Measurements from ENCODE around the gene LDHD.

The LDHD gene

GRCh38 chr16:75075688-75076268 lies 40.8 kb downstream of the LDHD start:
- no peak for TF ChIP-seq CTCF (conservative IDR thresholded peaks at IDR 0.05; ENCODE audit: low read length)
- no peak overlapping the region for H3K4me3 ChIP-seq (ENCODE audit: low read length)
- no peak for DNase-seq (ENCODE audit: low read depth)

- no peak for DNase-seq (ENCODE audit: low read depth)
- no peak for TF ChIP-seq CTCF (conservative IDR thresholded peaks at IDR 0.05; ENCODE audit: low read length)
- H3K4me3 ChIP-seq (ENCODE audit: low read length) = no peak overlapping the region
Observed at GRCh38 chr16:75074920-75075687, 41.5 kb downstream of the LDHD start.

GRCh38 chr16:75074304-75074793 lies 42.2 kb downstream of the LDHD start:
- DNase-seq (ENCODE audit: low read depth) = no peak
- no peak for TF ChIP-seq CTCF (conservative IDR thresholded peaks at IDR 0.05; ENCODE audit: low read length)
- no peak overlapping the region for H3K4me3 ChIP-seq (ENCODE audit: low read length)

- no peak for DNase-seq (ENCODE audit: low read depth)
- no peak overlapping the region for H3K4me3 ChIP-seq (ENCODE audit: low read length)
- TF ChIP-seq CTCF (conservative IDR thresholded peaks at IDR 0.05; ENCODE audit: low read length) = no peak
Observed at GRCh38 chr16:75073545-75074303, 42.9 kb downstream of the LDHD start.

GRCh38 chr16:75072239-75072947 lies 44.2 kb downstream of the LDHD start:
- TF ChIP-seq CTCF (conservative IDR thresholded peaks at IDR 0.05; ENCODE audit: low read length) = no peak
- no peak overlapping the region for H3K4me3 ChIP-seq (ENCODE audit: low read length)
- DNase-seq (ENCODE audit: low read depth) = no peak

GRCh38 chr16:75071621-75072020 lies 45.0 kb downstream of the LDHD start:
- TF ChIP-seq CTCF (conservative IDR thresholded peaks at IDR 0.05; ENCODE audit: low read length) = no peak
- DNase-seq (ENCODE audit: low read depth) = no peak
- no peak overlapping the region for H3K4me3 ChIP-seq (ENCODE audit: low read length)
